ENCODE data around the gene VASN. TPM values are rescaled to one million over a fixed set of nuclear protein-coding genes. Genes with fewer than 3 reads are reported as not detected.
A peak's percentile ranks its signal among the peaks of the same experiment; 100 is the strongest.

VASN gene
- total and polyA plus RNA-seq, 5 donors from 2014 or later: 0.14 to 0.57 TPM; not detected in 3

- Histone ChIP-seq H3K4me3 (ENCODE audit: low read depth, low read length) (no peak overlapping the region), H3K9me3 (ENCODE audit: control insufficient read depth in 2 of 2, low read length in 2 of 2) (no peaks in the 10 kb centered on the region), H3K27ac (ENCODE audit: insufficient read depth, low read length, poor library complexity, severe bottlenecking) (no peak overlapping the region), H3K36me3 (ENCODE audit: control insufficient read depth, insufficient read depth, low read length) (peaks cover 74% of the 10 kb centered on the region), H3K4me1 (ENCODE audit: control insufficient read depth, insufficient read depth, low read length, poor library complexity, severe bottlenecking) (peaks cover 4% of the 10 kb centered on the region), H3K27me3 (ENCODE audit: control insufficient read depth, insufficient read depth, low read length) (no peaks in the 10 kb centered on the region)
- Mint-ChIP-seq H3K36me3 (peaks cover 29% of the 10 kb centered on the region), H3K4me3 (peak overlapping the region in 3 of 4 donors; percentile 61 to 95 (median 65)), H3K27ac (peak overlapping the region in 2 of 3 donors; percentile 81), H3K4me1 (peaks cover 0 to 28% (median 21%) of the 10 kb centered on the region in 4 donors), H3K9me3 (peaks cover 0 to 5% (median 0%) of the 10 kb centered on the region in 7 donors), H3K27me3 (peaks cover 10% of the 10 kb centered on the region)
- no peak for ATAC-seq (ENCODE audit: low read depth in 2 of 2)
- DNase-seq: peak in 1 of 3 donors; percentile 40
Measured at GRCh38 chr16:4404247-4404966, 32.8 kb downstream of the VASN start.

DNA sequence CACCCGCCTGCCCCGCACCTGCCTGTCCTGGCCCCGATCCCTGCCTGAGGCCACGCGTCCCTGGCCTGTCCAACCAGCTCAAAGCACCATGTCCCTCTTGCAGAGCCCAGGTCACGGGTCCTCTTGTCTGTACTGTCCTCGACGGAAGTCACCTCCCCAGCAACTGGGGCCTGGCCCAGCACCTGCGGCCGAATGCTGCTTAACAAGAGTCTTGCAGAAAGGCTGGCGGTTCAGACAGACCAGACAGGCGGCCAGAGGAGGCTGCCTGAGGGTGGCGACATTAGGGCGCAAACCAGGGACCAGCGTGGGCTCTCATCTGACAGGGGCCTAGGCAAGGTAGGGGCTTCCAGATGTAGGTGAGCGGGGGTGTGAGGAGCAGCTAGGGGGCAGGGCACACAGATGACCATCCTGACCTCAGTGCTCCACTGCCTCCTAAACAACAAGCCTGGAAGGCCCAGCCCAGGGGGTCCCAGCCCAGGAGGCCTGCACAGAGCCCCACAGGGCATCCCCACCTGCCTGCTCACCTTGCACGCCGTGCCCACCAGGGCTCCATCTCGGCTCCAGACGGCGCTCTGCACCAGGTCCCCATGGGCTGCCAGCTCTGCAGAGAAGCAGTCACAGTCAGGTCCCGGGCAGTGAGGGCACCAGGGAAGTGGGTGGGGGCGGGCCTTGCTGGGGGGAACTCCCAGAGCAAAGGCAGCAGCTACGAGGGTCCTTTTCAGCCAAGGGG lies 33.5 kb downstream of the VASN start:
- H3K36me3 ChIP-seq (ENCODE audit: control insufficient read depth, insufficient read depth, low read length): peaks cover 76% of the 10 kb centered on the region
- no peaks in the 10 kb centered on the region for H3K27me3 ChIP-seq (ENCODE audit: control insufficient read depth, insufficient read depth, low read length)
- Mint-ChIP-seq H3K4me3 (peak overlapping the region in 2 of 4 donors; percentile 61 to 95), H3K27ac (peak overlapping the region in 1 of 3 donors; percentile 81), H3K36me3 (peaks cover 25% of the 10 kb centered on the region), H3K27me3 (peaks cover 10% of the 10 kb centered on the region), H3K9me3 (peaks cover 0 to 5% (median 0%) of the 10 kb centered on the region in 7 donors), H3K4me1 (peaks cover under 1 to 28% (median 17%) of the 10 kb centered on the region in 4 donors)
- DNase-seq (no peak), ATAC-seq (ENCODE audit: low read depth in 2 of 2) (no peak)
- H3K27ac ChIP-seq (ENCODE audit: insufficient read depth, low read length, poor library complexity, severe bottlenecking): no peak overlapping the region
- no peaks in the 10 kb centered on the region for H3K9me3 ChIP-seq (ENCODE audit: control insufficient read depth in 2 of 2, low read length in 2 of 2)
- H3K4me3 ChIP-seq (ENCODE audit: low read depth, low read length): no peak overlapping the region
- H3K4me1 ChIP-seq (ENCODE audit: control insufficient read depth, insufficient read depth, low read length, poor library complexity, severe bottlenecking): peaks cover 4% of the 10 kb centered on the region

DNA sequence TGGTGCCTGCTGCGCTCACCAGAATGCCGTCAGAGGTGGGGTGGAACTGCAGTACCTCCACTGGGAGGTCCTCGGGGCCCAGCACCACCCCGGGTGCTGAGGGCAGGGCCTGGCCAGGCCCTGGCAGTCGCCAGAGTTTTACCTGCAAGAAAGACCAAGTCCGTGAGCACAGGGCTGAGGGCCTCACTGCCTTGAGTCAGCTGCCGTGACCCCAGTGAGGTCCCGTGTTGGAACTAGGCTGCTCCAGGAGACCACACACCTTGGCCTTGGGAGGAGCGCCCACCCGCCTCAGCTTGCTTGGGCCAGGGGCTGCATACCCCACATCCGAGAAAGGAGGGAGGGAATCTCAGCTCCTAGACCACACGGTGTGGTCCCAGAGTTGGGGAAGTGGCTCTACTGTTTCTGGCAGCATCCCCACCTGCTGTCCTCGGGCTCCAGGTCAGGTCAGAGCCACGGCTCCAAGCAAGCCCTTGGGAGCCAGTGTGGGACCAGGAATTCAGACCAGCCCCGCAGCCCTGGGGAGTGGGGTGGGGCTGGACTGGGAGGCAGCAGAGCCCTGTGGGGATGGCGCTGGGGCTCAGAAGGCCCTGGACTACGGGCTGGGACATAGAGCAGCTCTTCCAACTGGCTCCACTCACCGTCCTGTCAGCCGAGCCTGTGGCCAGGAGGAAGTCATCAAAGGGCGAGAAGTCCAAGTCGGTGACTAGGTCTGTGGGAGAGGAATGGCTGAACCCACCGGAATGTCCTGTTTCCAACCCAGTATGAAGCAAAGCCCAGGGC lies 36.1 kb downstream of the VASN start:
- Histone ChIP-seq H3K27me3 (ENCODE audit: control insufficient read depth, insufficient read depth, low read length) (no peaks in the 10 kb centered on the region), H3K4me1 (ENCODE audit: control insufficient read depth, insufficient read depth, low read length, poor library complexity, severe bottlenecking) (peaks cover 16% of the 10 kb centered on the region), H3K9me3 (ENCODE audit: control insufficient read depth in 2 of 2, low read length in 2 of 2) (no peaks in the 10 kb centered on the region), H3K27ac (ENCODE audit: insufficient read depth, low read length, poor library complexity, severe bottlenecking) (no peak overlapping the region), H3K4me3 (ENCODE audit: low read depth, low read length) (no peak overlapping the region), H3K36me3 (ENCODE audit: control insufficient read depth, insufficient read depth, low read length) (peaks cover 93% of the 10 kb centered on the region)
- peaks cover 8 to 32% (median 21%) of the 10 kb centered on the region in 4 donors for H3K4me1 Mint-ChIP-seq
- peaks cover 0 to 5% (median 0%) of the 10 kb centered on the region in 7 donors for H3K9me3 Mint-ChIP-seq
- DNase-seq: no peak
- peaks cover 10% of the 10 kb centered on the region for H3K27me3 Mint-ChIP-seq
- H3K27ac Mint-ChIP-seq: no peak overlapping the region
- H3K36me3 Mint-ChIP-seq: peaks cover 27% of the 10 kb centered on the region
- H3K4me3 Mint-ChIP-seq: no peak overlapping the region
- no peak for ATAC-seq (ENCODE audit: low read depth in 2 of 2)

DNA sequence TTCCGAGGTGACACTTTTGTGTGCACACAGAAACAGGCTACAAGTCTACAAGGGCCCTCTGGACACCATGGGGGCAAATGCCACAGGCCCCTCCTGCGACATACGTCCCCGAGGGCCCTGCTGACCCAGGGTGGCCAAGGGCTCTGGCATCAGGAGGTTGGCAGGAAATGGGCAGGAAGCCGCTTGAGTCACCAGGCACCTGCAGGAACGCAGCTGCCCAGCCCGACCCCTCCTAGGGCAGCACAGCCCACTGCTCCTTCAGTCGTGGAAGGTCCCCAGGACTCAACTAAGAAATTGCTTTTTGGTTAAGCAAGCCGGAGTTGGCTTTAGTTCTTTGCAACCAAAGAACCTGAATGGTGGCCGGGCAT lies 36.7 kb downstream of the VASN start:
- no peak overlapping the region for H3K27ac Mint-ChIP-seq
- H3K9me3 Mint-ChIP-seq: peaks cover 0 to 5% (median 0%) of the 10 kb centered on the region in 7 donors
- ATAC-seq (ENCODE audit: low read depth in 2 of 2) (no peak), DNase-seq (no peak)
- H3K27ac ChIP-seq (ENCODE audit: insufficient read depth, low read length, poor library complexity, severe bottlenecking): no peak overlapping the region
- H3K4me1 ChIP-seq (ENCODE audit: control insufficient read depth, insufficient read depth, low read length, poor library complexity, severe bottlenecking): peaks cover 22% of the 10 kb centered on the region
- no peaks in the 10 kb centered on the region for H3K9me3 ChIP-seq (ENCODE audit: control insufficient read depth in 2 of 2, low read length in 2 of 2)
- peaks cover 26% of the 10 kb centered on the region for H3K36me3 Mint-ChIP-seq
- no peak overlapping the region for H3K4me3 ChIP-seq (ENCODE audit: low read depth, low read length)
- peaks cover 10% of the 10 kb centered on the region for H3K27me3 Mint-ChIP-seq
- H3K27me3 ChIP-seq (ENCODE audit: control insufficient read depth, insufficient read depth, low read length): no peaks in the 10 kb centered on the region
- peaks cover 96% of the 10 kb centered on the region for H3K36me3 ChIP-seq (ENCODE audit: control insufficient read depth, insufficient read depth, low read length)
- peaks cover 8 to 37% (median 25%) of the 10 kb centered on the region in 4 donors for H3K4me1 Mint-ChIP-seq
- H3K4me3 Mint-ChIP-seq: no peak overlapping the region

GRCh38 chr16:4409081-4409932 lies 37.7 kb downstream of the VASN start:
- Histone ChIP-seq H3K4me1 (ENCODE audit: control insufficient read depth, insufficient read depth, low read length, poor library complexity, severe bottlenecking) (peaks cover 31% of the 10 kb centered on the region), H3K27me3 (ENCODE audit: control insufficient read depth, insufficient read depth, low read length) (no peaks in the 10 kb centered on the region), H3K36me3 (ENCODE audit: control insufficient read depth, insufficient read depth, low read length) (peaks cover 87% of the 10 kb centered on the region), H3K9me3 (ENCODE audit: control insufficient read depth in 2 of 2, low read length in 2 of 2) (no peaks in the 10 kb centered on the region), H3K4me3 (ENCODE audit: low read depth, low read length) (no peak overlapping the region), H3K27ac (ENCODE audit: insufficient read depth, low read length, poor library complexity, severe bottlenecking) (no peak overlapping the region)
- Mint-ChIP-seq H3K4me3 (no peak overlapping the region), H3K36me3 (peaks cover 23% of the 10 kb centered on the region), H3K27me3 (peaks cover 9% of the 10 kb centered on the region), H3K4me1 (peaks cover 8 to 46% (median 26%) of the 10 kb centered on the region in 4 donors), H3K9me3 (peaks cover 0 to 5% (median 0%) of the 10 kb centered on the region in 7 donors), H3K27ac (no peak overlapping the region)
- ATAC-seq (ENCODE audit: low read depth in 2 of 2) (no peak), DNase-seq (no peak)

DNA sequence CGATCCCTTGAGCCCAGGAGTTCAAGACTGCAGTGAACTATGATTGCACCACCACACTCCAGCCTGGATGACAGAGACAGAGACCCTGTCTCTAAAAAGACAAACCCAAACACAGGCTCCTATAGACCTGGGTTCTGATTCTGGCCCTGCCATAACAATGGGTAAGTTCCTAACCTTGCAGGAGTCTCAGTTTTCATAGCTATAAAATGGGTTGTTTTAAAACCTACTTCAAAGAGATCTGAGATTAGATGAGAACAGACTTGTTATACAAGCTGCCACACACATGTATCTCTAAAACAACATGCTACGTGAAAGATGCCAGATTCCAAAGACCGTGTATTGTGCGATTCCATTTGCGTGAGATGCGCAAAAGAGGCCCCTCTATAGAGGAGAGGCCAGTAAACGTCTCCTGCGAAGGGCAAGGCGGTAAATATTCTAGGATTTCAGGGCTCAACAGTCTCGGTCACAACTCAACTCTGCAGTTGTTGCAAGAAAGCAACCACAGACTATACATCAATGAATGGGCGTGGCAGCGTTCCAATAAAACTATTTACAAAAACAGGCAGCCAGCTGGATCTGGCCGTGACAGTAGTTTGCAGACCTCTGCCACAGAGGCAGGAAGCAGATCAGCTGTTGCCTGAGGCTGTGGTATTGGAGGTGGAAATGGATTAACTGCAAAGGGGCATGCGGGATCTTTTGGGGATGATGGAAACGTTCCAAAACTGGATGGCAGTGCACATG lies 38.9 kb downstream of the VASN start:
- H3K4me1 Mint-ChIP-seq: peaks cover 8 to 51% (median 32%) of the 10 kb centered on the region in 4 donors
- H3K27ac ChIP-seq (ENCODE audit: insufficient read depth, low read length, poor library complexity, severe bottlenecking): no peak overlapping the region
- H3K36me3 Mint-ChIP-seq: peaks cover 19% of the 10 kb centered on the region
- no peak overlapping the region for H3K4me3 ChIP-seq (ENCODE audit: low read depth, low read length)
- H3K27ac Mint-ChIP-seq: peak overlapping the region in 2 of 3 donors; percentile 23 to 59
- H3K27me3 ChIP-seq (ENCODE audit: control insufficient read depth, insufficient read depth, low read length): no peaks in the 10 kb centered on the region
- DNase-seq: no peak
- H3K4me3 Mint-ChIP-seq: peak overlapping the region in 3 of 4 donors; percentile 29 to 83 (median 55)
- no peaks in the 10 kb centered on the region for H3K9me3 ChIP-seq (ENCODE audit: control insufficient read depth in 2 of 2, low read length in 2 of 2)
- peaks cover 7% of the 10 kb centered on the region for H3K27me3 Mint-ChIP-seq
- H3K36me3 ChIP-seq (ENCODE audit: control insufficient read depth, insufficient read depth, low read length): peaks cover 75% of the 10 kb centered on the region
- peaks cover 0 to 5% (median 0%) of the 10 kb centered on the region in 7 donors for H3K9me3 Mint-ChIP-seq
- H3K4me1 ChIP-seq (ENCODE audit: control insufficient read depth, insufficient read depth, low read length, poor library complexity, severe bottlenecking): peaks cover 43% of the 10 kb centered on the region
- ATAC-seq (ENCODE audit: low read depth in 2 of 2): no peak
